NCI-H748 (cell line): ENCODE results near the gene EIF5A.
"Not testable (repeated sequence)": the region's sequence is repeated elsewhere in the genome, so short reads cannot be mapped to it uniquely, and the experiment has no call there.

Source experiments
- DNase-seq: peaks from one replicate; lab custom pipeline; 2025; ENCODE audit not compliant: unreplicated experiment; lab: John Stamatoyannopoulos, UW

Gene EIF5A

DNA sequence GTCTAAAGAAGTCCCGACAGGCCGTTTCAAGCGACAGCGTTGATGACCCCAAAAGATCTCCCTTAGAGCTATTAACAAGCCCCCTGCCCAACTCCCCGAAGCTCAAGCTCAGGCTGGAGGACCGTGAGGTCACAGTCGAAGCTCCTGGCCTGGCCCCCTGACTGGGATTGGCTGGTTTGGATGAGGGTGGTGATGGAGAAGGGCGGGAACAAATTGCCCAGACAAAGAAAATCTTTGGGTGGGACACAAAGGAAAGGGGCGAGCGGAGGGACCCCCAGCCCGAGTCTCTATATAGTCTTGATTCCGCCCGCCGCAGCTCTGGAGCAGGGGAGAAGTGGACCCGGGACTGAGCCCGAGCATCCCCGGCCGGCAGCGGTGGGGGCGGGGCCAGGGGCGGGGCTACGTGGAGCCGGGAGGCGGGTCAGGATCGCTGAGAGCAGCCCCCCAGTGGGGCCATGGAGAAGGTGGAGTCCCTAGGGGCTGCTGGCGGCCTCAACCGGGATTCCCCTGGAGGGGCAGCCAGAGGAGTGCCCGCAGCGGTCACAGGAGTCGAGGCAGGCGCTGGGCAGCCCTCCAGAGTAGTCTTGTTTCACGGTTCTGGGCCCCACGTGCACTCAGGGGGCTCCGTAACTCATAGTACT lies 22.7 kb downstream of the EIF5A start:
- DNase-seq = peak; percentile 92

DNA sequence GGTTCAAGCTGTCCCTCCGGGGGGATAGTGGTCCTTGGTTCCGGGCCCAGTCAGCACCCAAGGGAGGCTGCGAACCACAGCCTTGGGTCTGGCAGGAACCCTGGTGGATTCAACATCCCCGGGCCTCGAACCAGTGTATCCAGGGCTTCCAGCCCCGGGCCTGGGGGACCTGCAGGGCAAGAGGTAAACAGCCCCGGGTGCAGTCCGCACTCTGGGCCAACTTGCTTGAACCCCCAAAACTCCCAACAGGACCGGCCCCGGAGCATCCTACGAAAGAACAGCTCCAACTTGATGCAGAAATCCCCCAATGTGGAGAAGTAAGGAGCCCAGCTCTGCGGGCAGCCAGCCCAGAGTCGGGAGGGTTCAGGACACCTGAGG lies 23.2 kb downstream of the EIF5A start:
- no peak for DNase-seq

- no peak for DNase-seq
Observed at GRCh38 chr17:7332111-7332510, 24.7 kb downstream of the EIF5A start.

DNA sequence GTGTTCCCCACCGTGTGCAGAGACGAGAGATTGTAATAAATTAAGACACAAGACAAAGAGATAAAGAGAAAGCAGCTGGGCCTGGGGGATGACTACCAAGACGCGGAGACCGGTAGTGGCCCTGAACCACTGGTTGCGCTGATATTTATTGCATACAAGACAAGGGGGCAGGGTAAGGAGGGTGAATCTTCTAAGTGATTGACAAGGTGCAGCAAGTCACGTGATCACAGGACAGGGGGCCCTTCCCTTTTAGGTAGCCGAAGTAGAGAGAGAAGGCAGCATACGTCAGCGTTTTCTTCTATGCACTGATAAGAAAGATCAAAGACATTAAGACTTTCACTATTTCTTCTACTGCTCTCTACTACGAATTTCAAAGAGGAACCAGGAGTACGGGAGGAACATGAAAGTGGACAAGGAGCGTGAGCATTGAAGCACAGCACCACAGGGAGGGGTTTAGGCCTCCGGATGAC lies 25.2 kb downstream of the EIF5A start:
- DNase-seq = not testable (repeated sequence)

GRCh38 chr17:7334938-7335538 lies 27.6 kb downstream of the EIF5A start:
- no peak for DNase-seq

DNA sequence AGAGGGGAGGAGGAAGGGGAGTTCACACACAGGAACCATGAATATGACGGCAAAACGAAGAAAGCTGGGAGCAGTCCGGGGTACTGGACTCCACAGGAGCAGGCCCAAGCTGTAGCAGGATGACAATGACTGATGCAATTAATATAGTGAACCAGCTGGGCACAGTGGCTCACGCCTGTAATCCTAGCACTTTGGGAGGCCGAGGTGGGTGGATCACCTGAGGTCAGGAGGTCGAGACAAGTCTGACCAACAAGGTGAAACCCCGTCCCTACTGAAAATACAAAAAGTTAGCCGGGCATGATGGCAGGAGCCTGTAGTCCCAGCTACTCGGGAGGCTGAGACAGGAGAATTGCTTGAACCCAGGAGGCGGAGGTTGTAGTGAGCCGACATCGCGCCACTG lies 28.3 kb downstream of the EIF5A start:
- not testable (repeated sequence) for DNase-seq

GRCh38 chr17:7336240-7337175 lies 29.1 kb downstream of the EIF5A start, which contains the start of gene ACAP1:
Gene ACAP1 (plus strand): TSS chr17:7336529. CDS start chr17:7336735, 206 bp downstream.
- no peak for DNase-seq

- DNase-seq = not testable (repeated sequence)
Observed at GRCh38 chr17:7337600-7337999, 30.2 kb downstream of the EIF5A start.

DNA sequence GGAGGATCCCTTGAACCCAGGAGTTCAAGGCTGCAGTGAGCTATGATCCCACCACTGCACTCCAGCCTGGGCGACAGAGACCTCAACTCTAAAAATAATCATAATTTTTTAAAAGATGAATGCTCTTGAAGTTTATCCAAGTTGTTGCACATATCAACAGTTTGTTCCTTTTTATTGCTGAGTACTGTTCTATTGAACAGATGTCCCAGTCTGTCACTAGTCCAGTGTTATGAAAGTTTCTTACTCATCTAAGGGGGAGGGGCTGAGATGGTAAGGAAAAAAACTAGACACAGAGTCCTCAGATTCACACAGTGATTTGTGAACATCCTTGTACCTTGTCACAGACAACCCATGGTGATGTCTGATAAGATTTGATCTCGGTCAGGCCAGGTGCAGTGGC lies 32.8 kb downstream of the EIF5A start:
- no peak for DNase-seq

DNA sequence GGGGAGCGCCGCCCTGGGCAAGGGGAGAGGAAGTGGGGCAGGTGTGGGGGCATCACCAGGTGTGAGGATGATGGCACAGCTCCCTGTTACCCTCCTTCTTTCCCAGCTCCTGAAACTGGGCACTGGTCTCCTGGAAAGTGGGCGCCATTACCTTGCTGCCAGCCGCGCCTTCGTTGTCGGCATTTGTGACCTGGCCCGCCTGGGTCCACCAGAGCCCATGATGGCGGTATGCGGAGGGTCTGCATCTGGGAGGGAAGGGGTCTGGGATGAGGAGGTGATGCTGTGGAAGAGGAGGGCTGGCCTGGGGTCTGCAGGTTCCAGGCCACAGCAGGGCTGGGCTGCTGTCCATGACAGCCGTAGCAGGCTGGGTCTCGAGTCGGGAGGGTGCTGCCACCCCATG lies 34.4 kb downstream of the EIF5A start:
- DNase-seq = no peak

GRCh38 chr17:7343250-7343649 lies 35.8 kb downstream of the EIF5A start:
- no peak for DNase-seq

GRCh38 chr17:7346761-7347614 lies 39.6 kb downstream of the EIF5A start:
- DNase-seq = no peak

DNA sequence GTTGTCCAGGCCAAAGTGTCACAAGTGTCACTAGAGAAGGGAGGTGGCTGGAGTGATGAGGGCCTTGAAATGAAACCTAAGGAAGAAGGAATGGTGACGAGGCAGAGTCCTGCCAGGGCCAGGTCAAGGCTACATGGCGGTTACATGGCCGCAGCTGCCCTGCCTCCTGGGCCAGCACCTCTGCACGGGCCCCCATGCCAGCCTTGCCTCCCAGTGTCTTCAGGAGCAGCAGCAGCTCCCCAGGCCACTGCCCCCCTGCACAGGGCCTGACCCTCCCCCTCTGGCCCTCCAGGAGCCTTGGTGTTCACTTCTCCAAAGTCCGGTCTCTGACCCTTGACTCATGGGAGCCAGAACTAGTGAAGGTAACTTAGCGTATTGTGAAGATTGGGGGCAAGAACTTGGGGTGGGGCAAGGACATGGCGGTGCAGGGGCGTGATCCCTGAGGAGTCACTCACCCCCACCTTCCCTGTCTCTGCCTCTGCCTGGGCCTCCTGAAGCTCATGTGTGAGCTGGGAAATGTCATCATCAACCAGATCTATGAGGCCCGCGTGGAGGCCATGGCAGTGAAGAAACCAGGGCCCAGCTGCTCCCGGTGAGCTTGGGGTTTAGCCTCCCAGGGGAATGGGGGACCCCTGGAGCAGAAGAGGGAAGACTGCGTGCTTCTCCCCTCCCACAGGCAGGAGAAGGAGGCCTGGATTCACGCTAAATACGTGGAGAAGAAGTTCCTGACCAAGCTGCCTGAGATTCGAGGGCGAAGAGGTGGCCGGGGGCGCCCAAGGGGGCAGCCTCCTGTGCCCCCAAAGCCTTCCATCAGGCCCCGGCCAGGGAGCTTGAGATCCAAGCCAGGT lies 40.4 kb downstream of the EIF5A start:
- no peak for DNase-seq

DNA sequence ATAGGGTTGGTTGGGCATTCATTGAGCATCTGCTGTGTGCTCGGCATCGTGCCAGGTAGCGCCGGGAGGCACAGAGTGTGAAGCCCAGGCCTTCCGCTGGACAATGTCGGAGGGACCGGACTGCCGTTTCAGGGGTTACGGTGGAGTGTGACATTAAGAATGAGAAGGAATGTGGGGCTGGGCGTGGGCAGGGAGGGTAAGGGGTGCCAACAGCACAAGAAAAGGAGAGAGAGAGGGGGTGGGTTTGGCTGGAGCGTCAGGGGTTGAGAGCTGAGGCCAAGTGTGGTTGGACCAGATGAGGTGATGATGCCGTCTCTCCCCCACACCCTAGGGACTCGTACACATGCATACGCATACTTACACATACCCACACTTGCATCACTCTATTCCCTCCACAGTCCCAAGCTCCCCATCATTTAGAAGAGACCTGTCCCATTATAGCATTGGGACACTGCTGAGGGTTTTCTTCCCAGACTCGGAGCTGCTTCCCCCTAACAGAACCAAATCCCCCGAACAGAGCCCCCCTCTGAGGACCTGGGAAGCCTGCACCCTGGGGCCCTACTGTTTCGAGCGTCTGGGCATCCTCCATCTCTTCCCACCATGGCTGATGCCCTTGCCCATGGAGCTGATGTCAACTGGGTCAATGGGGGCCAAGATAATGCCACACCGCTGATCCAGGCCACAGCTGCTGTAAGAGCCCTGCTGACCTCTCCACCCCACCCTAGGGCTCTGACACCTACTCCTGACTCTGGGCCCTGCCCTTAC lies 41.2 kb downstream of the EIF5A start:
- DNase-seq = no peak

DNA sequence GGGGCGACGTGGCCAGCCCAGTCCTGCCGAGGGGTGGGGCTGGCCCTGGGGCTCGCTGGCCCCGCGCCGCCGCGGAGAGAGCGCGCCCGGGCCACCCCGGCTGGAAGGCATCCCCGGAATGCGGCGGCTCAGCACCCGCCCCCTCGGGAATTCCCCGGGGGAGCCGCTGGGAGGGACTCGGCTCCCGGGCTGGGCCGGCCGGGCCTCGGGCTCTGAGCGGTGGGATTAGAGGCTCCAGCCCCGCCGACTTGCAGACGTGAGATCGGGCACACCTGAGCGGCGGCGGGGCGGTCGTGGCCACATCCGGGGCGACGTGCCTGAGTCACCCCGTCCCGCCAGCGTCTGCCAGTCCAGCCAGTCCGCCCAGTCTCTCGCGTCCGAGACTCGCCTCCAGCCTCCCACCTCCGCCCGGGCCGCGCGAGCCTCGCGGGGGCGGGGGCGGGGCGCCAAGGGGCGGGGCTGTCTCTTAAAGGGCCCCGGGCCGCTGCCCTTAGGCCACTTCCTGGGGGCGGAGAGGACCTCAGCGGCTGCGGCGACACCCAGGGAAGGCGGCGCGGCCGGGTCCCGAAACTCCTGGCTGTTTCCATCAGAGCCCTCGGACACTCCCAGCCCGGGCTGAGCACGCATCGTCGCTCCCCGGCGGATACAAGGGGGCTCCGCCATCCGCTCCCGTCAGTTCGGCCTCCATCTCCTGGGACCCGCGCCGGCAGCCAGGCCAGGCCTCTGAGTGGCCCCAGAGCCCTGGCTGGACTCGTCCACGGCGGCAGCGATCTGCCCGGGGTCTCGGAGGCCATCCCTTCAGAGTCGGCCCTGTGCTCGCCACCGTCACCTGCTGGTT lies 44.5 kb downstream of the EIF5A start, which contains the start of gene KCTD11:
KCTD11 (plus strand) TSS at position 498 of the 838 bp plus-strand sequence.
- peak; percentile 82 for DNase-seq

- no peak for DNase-seq
Observed at GRCh38 chr17:7352503-7352889, 45.1 kb downstream of the EIF5A start.

DNA sequence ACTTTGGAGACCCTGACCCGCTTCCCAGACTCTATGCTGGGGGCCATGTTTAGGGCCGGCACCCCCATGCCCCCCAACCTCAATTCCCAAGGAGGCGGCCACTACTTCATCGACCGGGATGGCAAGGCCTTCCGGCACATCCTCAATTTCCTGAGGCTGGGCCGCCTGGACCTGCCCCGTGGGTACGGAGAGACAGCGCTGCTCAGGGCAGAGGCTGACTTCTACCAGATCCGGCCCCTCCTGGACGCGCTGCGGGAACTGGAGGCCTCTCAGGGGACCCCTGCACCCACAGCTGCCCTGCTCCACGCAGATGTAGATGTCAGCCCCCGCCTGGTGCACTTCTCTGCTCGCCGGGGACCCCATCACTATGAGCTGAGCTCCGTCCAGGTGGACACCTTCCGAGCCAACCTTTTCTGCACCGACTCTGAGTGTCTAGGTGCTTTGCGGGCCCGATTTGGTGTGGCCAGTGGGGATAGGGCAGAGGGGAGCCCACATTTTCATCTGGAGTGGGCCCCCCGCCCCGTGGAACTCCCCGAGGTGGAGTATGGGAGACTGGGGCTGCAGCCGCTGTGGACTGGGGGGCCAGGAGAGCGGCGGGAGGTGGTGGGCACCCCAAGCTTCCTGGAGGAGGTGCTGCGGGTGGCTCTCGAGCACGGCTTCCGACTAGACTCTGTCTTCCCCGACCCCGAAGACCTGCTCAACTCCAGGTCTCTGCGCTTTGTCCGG lies 45.6 kb downstream of the EIF5A start:
- DNase-seq = no peak
